OCI-LY7 (cell line): ENCODE results near the gene BMERB1.

Experiments used
- CTCF ChIP-seq: fragments of 200-600 bp; sonication (generic); conservative IDR thresholded peaks from 2 replicates; pipeline ENCODE4 v1.5.1; 2014; ENCODE audit warnings: mild to moderate bottlenecking, antibody characterized with exemption, low read length, moderate library complexity, mixed read lengths
- EZH2phosphoT487 ChIP-seq: fragments of 200-600 bp; sonication (generic); IDR thresholded peaks from 2 replicates; pipeline ENCODE4 v1.6.1; 2018; ENCODE audit warnings: low read depth, borderline replicate concordance, mild to moderate bottlenecking, mixed run types, antibody characterized with exemption, low read length, moderate library complexity, mixed read lengths

- TF ChIP-seq CTCF = no peak
- no peak for TF ChIP-seq EZH2phosphoT487
These were observed 90.6 kb downstream of the BMERB1 start for GRCh38 chr16:15524966-15525365.
